ENCODE data around the gene KCNF1. TPM values are rescaled to one million over a fixed set of nuclear protein-coding genes. Genes with fewer than 3 reads are reported as not detected.
A peak's percentile ranks its signal among the peaks of the same experiment; 100 is the strongest.

KCNF1 gene
- total and polyA plus RNA-seq, 2 experiments from 2014 or later, result 0.10 to 0.97 TPM

DNA sequence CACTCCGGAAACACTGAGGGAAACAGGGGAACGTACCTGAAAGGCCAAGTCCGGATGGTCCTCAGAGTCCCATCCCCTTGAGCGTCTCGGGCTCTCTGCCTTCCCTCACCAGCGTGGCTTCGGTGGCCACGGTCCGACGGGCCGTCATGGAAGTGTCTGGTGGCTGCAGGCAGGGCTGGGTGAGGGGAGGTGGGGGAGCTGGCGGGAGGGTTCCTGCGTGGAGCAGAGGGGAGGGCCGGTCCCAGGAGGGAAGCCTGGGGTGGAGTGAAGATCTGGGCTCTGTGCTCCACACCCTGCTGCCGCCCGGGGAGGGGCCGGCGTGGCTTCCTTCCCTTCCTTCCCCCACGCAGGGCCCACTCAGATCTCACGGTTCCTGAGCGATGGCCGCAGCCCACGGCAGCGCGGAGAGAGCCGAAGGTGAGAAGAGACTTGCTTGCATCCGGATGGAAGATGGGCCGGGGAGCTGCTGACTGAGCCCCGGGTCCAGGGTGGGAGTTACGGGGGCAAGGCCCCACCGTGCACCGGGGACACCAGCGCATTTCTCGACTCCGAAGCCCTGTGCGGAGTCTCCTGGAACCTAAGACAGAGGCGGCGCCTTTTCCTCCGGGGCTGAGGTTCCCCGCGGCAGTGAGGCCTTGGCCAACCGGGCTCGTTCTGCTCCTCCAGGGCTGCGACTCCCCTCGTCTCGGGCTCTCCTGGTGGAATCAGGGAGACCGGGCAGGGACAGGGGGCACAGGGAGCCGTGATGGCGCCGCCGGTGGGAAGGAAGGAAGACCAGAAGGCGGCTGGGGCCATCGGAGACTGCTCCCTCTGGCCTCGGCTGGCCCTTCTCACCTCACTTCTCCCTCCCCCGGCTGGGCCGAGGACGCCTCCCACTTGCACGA lies 49.1 kb downstream of the KCNF1 start:
- Histone ChIP-seq H3K79me2 (ENCODE audit: insufficient read depth) (no peaks in the 10 kb centered on the region), H3K4me3 (no peak overlapping the region), H3K4me1 (ENCODE audit: insufficient read depth) (peaks cover 35% of the 10 kb centered on the region), H3K27me3 (replicated peaks; ENCODE audit: insufficient read depth) (no peaks in the 10 kb centered on the region), H3K4me2 (ENCODE audit: unreplicated experiment) (no peak overlapping the region), H3K9ac (no peak overlapping the region), H4K20me1 (ENCODE audit: insufficient read depth) (no peaks in the 10 kb centered on the region), H3K9me3 (ENCODE audit: low read depth) (no peaks in the 10 kb centered on the region), H3K27ac (no peak overlapping the region), H2AFZ (no peak overlapping the region), H3K9me2 (ENCODE audit: insufficient read depth) (no peaks in the 10 kb centered on the region), H3K36me3 (ENCODE audit: low read depth) (no peaks in the 10 kb centered on the region), H3F3A (ENCODE audit: insufficient read depth) (no peaks in the 10 kb centered on the region)
- no peak for DNase-seq
- in situ Hi-C loops (cut with MboI), result no loop called here
- 84 to 85% methylated on average over 45 to 58 of the region's 58 CpGs for WGBS, 2 experiments (ENCODE audit: low coverage in 1 of 2, low lambda C conversion rate in 2 of 2, missing lambda C conversion rate in 2 of 2)
- no peak for TF ChIP-seq EZH2 (IDR thresholded peaks at IDR 0.05; ENCODE audit: insufficient read depth, poor library complexity, severe bottlenecking)
- TF ChIP-seq EZH2phosphoT487 (IDR thresholded peaks at IDR 0.05; ENCODE audit: insufficient read depth, low read depth), result no peak

DNA sequence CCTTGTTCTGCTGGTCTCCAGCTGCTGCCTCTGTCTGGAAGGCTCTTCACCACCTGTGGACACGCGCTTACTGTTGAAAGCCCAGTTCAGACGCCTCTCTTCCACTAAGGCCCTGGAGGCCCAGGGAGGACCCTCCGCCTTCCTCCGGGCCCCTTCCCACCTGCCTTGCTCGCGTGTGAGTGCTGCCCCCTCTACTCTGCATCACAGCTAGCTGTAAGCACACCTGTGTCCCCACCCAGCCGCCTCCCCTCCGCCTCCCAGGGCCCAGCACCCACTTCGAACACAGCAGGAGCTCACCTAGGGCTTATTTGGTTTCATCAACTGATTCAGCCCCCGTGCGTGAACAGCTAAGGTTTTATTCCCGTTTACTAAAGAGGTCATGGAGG lies 49.7 kb downstream of the KCNF1 start:
- no peaks in the 10 kb centered on the region for H3K9me2 ChIP-seq (ENCODE audit: insufficient read depth)
- H3K9me3 ChIP-seq (ENCODE audit: low read depth), result no peaks in the 10 kb centered on the region
- H3F3A ChIP-seq (ENCODE audit: insufficient read depth), result no peaks in the 10 kb centered on the region
- no peak overlapping the region for H3K4me2 ChIP-seq (ENCODE audit: unreplicated experiment)
- no peak for DNase-seq
- in situ Hi-C loops (cut with MboI), result no loop called here
- no peaks in the 10 kb centered on the region for H3K36me3 ChIP-seq (ENCODE audit: low read depth)
- H3K27ac ChIP-seq, result no peak overlapping the region
- no peak overlapping the region for H3K4me3 ChIP-seq
- WGBS, 2 experiments (ENCODE audit: low coverage in 1 of 2, low lambda C conversion rate in 2 of 2, missing lambda C conversion rate in 2 of 2), result 90 to 97% methylated on average over 3 to 13 of the region's 13 CpGs
- no peaks in the 10 kb centered on the region for H4K20me1 ChIP-seq (ENCODE audit: insufficient read depth)
- no peaks in the 10 kb centered on the region for H3K79me2 ChIP-seq (ENCODE audit: insufficient read depth)
- no peak overlapping the region for H3K9ac ChIP-seq
- TF ChIP-seq EZH2phosphoT487 (IDR thresholded peaks at IDR 0.05; ENCODE audit: insufficient read depth, low read depth), result no peak
- TF ChIP-seq EZH2 (IDR thresholded peaks at IDR 0.05; ENCODE audit: insufficient read depth, poor library complexity, severe bottlenecking), result no peak
- peaks cover 35% of the 10 kb centered on the region for H3K4me1 ChIP-seq (ENCODE audit: insufficient read depth)
- H2AFZ ChIP-seq, result no peak overlapping the region
- no peaks in the 10 kb centered on the region for H3K27me3 ChIP-seq (replicated peaks; ENCODE audit: insufficient read depth)

DNA sequence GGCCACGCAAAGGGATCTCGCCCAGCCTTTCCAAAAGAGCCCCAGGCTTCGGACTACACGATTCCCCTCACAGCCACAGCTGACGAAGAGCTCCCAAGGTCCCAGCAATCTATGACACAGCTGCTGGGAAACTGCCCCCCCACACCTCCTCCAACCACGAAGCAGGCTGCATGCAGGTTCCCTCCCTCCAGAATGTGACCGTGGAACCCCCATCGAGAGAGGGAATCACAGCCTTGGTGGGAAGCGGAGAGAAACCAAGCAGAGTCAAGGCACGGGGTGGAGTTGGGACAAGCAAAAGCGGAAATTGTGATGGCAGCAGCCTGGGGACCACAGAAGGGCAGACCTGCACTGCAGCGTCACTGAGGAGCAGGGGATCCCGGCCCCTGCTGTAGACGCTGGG lies 50.3 kb downstream of the KCNF1 start:
- Histone ChIP-seq H4K20me1 (ENCODE audit: insufficient read depth) (no peaks in the 10 kb centered on the region), H2AFZ (no peak overlapping the region), H3K4me3 (no peak overlapping the region), H3K36me3 (ENCODE audit: low read depth) (no peaks in the 10 kb centered on the region), H3K4me2 (ENCODE audit: unreplicated experiment) (no peak overlapping the region), H3K79me2 (ENCODE audit: insufficient read depth) (no peaks in the 10 kb centered on the region), H3K4me1 (ENCODE audit: insufficient read depth) (peaks cover 35% of the 10 kb centered on the region), H3K27me3 (replicated peaks; ENCODE audit: insufficient read depth) (no peaks in the 10 kb centered on the region), H3K9ac (no peak overlapping the region), H3K9me2 (ENCODE audit: insufficient read depth) (no peaks in the 10 kb centered on the region), H3K27ac (no peak overlapping the region), H3F3A (ENCODE audit: insufficient read depth) (no peaks in the 10 kb centered on the region), H3K9me3 (ENCODE audit: low read depth) (no peaks in the 10 kb centered on the region)
- in situ Hi-C loops (cut with MboI), result no loop called here
- no peak for DNase-seq
- 86 to 87% methylated on average over 14 of the region's 14 CpGs for WGBS, 2 experiments (ENCODE audit: low coverage in 1 of 2, low lambda C conversion rate in 2 of 2, missing lambda C conversion rate in 2 of 2)
- no peak for TF ChIP-seq EZH2 (IDR thresholded peaks at IDR 0.05; ENCODE audit: insufficient read depth, poor library complexity, severe bottlenecking)
- no peak for TF ChIP-seq EZH2phosphoT487 (IDR thresholded peaks at IDR 0.05; ENCODE audit: insufficient read depth, low read depth)

DNA sequence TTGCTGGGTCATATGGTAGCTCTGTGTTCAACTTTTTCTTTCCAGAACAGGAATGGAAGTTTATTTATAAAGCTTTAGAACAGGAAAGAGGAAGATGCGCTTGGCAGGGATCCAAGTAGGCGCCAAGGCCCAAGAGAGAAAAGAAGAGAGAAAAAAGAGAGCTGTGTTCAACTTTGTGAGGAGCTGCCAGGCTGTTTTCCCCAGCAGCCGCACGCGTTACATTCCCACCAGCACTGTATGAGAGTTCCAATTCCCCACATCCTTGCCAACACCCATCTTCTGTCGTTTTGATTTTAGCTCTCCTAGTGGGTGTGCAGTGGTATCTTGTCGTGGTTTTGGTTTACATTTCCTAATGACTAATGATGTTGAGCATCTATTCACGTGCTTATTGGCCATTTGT lies 51.4 kb downstream of the KCNF1 start:
- no peak overlapping the region for H3K9ac ChIP-seq
- H3K4me1 ChIP-seq (ENCODE audit: insufficient read depth), result peaks cover 24% of the 10 kb centered on the region
- no peaks in the 10 kb centered on the region for H3F3A ChIP-seq (ENCODE audit: insufficient read depth)
- peak; percentile 31 for DNase-seq
- H3K36me3 ChIP-seq (ENCODE audit: low read depth), result no peaks in the 10 kb centered on the region
- in situ Hi-C loops (cut with MboI), result no loop called here
- H2AFZ ChIP-seq, result no peak overlapping the region
- TF ChIP-seq EZH2phosphoT487 (IDR thresholded peaks at IDR 0.05; ENCODE audit: insufficient read depth, low read depth), result no peak
- no peak for TF ChIP-seq EZH2 (IDR thresholded peaks at IDR 0.05; ENCODE audit: insufficient read depth, poor library complexity, severe bottlenecking)
- no peaks in the 10 kb centered on the region for H3K9me3 ChIP-seq (ENCODE audit: low read depth)
- H3K4me3 ChIP-seq, result no peak overlapping the region
- H4K20me1 ChIP-seq (ENCODE audit: insufficient read depth), result no peaks in the 10 kb centered on the region
- H3K79me2 ChIP-seq (ENCODE audit: insufficient read depth), result no peaks in the 10 kb centered on the region
- no peak overlapping the region for H3K27ac ChIP-seq
- 41 to 47% methylated on average over 8 of the region's 8 CpGs for WGBS, 2 experiments (ENCODE audit: low coverage in 1 of 2, low lambda C conversion rate in 2 of 2, missing lambda C conversion rate in 2 of 2)
- no peaks in the 10 kb centered on the region for H3K27me3 ChIP-seq (replicated peaks; ENCODE audit: insufficient read depth)
- no peak overlapping the region for H3K4me2 ChIP-seq (ENCODE audit: unreplicated experiment)
- H3K9me2 ChIP-seq (ENCODE audit: insufficient read depth), result no peaks in the 10 kb centered on the region

Small RNA genes lying within 50 kb of the gene (small RNA-seq; reads per million reads assigned to genes)
- gene AC079587.1 (ENCODE audit: low read depth, low replicate concordance), result not detected

Other genes with a start within 250 kb of the KCNF1 start
- gene NOL10, start 222.0 kb upstream of the KCNF1 start, total RNA-seq (2014; rRNA removed; shearing (Covaris generic)), result 33.3 and 39.0 TPM in 2 replicates
- gene NOL10, start 222.0 kb upstream of the KCNF1 start, polyA plus RNA-seq (2016; fragmentation: Nextera tagmentation; extraction: Ambion mirVana), result 27.5 and 30.2 TPM in 2 replicates
- gene ATP6V1C2, start 190.3 kb upstream of the KCNF1 start, total RNA-seq (2014; rRNA removed; shearing (Covaris generic)), result not detected in 2 replicates
- 0.18 and 0.53 TPM in 2 replicates for gene ATP6V1C2, start 190.3 kb upstream of the KCNF1 start, polyA plus RNA-seq (2016; fragmentation: Nextera tagmentation; extraction: Ambion mirVana)
- 363 and 367 TPM in 2 replicates for gene PDIA6, start 99.1 kb upstream of the KCNF1 start, total RNA-seq (2014; rRNA removed; shearing (Covaris generic))
- 502 and 516 TPM in 2 replicates for gene PDIA6, start 99.1 kb upstream of the KCNF1 start, polyA plus RNA-seq (2016; fragmentation: Nextera tagmentation; extraction: Ambion mirVana)
- gene SLC66A3, start 243.5 kb downstream of the KCNF1 start, total RNA-seq (2014; rRNA removed; shearing (Covaris generic)), result 34.9 and 46.4 TPM in 2 replicates
- gene SLC66A3, start 243.5 kb downstream of the KCNF1 start, polyA plus RNA-seq (2016; fragmentation: Nextera tagmentation; extraction: Ambion mirVana), result 46.8 and 53.6 TPM in 2 replicates

All from GM23248 (cell line).